Parathyroid adenoma (tissue), 2 donors: ENCODE data around the gene TYW3.
"Not testable (repeated sequence)": the region's sequence is repeated elsewhere in the genome, so short reads cannot be mapped to it uniquely, and the experiment has no call there.

ENCODE experiments used
- H2AFZ ChIP-seq: fragments of 300-600 bp; sonication (generic); one replicate; pipeline ENCODE4 v1.7.0; 2017; ENCODE audit warnings: antibody characterized with exemption, mild to moderate bottlenecking
- H3K27ac ChIP-seq: fragments of 300-600 bp; sonication (generic); one replicate; pipeline ENCODE4 v1.7.0; 2017
- H3K27me3 ChIP-seq: fragments of 300-600 bp; sonication (generic); one replicate; pipeline ENCODE4 v1.7.0; 2017; ENCODE audit warnings: low read length; ENCODE audit not compliant: control insufficient read depth, insufficient read depth
- H3K36me3 ChIP-seq: fragments of 300-600 bp; sonication (generic); one replicate; pipeline ENCODE4 v1.7.0; 2017; ENCODE audit warnings: low read length; ENCODE audit not compliant: control insufficient read depth, insufficient read depth
- H3K4me1 ChIP-seq: fragments of 300-600 bp; sonication (generic); one replicate; pipeline ENCODE4 v1.7.0; 2017; ENCODE audit warnings: control low read depth
- H3K4me2 ChIP-seq: fragments of 300-600 bp; sonication (generic); one replicate; pipeline ENCODE4 v1.7.0; 2017; ENCODE audit warnings: low read length
- H3K4me3 ChIP-seq: fragments of 300-600 bp; sonication (generic); one replicate; pipeline ENCODE4 v1.7.0; 2017; ENCODE audit warnings: low read depth, low read length
- H3K79me2 ChIP-seq: fragments of 300-600 bp; sonication (generic); one replicate; pipeline ENCODE4 v1.7.0; 2017; ENCODE audit warnings: control low read depth
- H3K9ac ChIP-seq: fragments of 300-600 bp; sonication (generic); one replicate; pipeline ENCODE4 v1.7.0; 2017; ENCODE audit warnings: mild to moderate bottlenecking
- H3K9me3 ChIP-seq: fragments of 300-600 bp; sonication (generic); one replicate; pipeline ENCODE4 v1.7.0; 2017; ENCODE audit warnings: low read length; ENCODE audit not compliant: control insufficient read depth
- CTCF ChIP-seq: fragments of 300-600 bp; sonication (generic); IDR thresholded peaks from one replicate; pipeline ENCODE4 v1.7.0; 2017; ENCODE audit warnings: antibody characterized with exemption, mild to moderate bottlenecking
- donor health status: primary hyperparathyroidism.

Gene TYW3

DNA sequence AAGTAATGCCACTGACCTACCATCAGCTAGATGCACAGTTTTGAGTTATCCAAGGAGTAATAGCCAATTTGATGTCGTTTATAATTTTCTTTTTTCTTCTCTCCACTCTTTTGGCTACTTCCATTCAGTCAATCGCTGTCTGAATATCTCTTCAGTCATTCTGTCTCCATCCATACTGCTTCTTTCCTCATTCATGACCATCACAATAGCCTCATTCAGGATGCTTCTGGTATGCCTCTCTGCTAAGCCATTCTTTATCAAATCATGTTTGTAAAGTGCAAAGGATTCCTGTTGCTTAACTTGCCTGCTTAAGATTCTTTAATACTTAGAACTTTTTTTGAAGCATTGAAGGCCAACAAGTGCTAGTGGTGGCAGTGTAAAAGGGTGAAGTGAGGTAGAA, 20.2 kb downstream of the TYW3 start:
- TF ChIP-seq CTCF, result no peak
- Histone ChIP-seq H3K9me3 (no peaks in the 10 kb centered on the region), H3K4me2 (no peak overlapping the region), H3K27ac (no peak overlapping the region), H3K36me3 (no peaks in the 10 kb centered on the region), H3K4me3 (no peak overlapping the region), H3K4me1 (no peaks in the 10 kb centered on the region), H3K9ac (no peak overlapping the region), H3K79me2 (no peaks in the 10 kb centered on the region), H2AFZ (no peak overlapping the region), H3K27me3 (no peaks in the 10 kb centered on the region)

- no peak for TF ChIP-seq CTCF
- Histone ChIP-seq H3K79me2 (no peaks in the 10 kb centered on the region), H3K27me3 (no peaks in the 10 kb centered on the region), H3K4me3 (no peak overlapping the region), H3K36me3 (no peaks in the 10 kb centered on the region), H3K4me2 (no peak overlapping the region), H3K4me1 (no peaks in the 10 kb centered on the region), H3K27ac (no peak overlapping the region), H3K9ac (no peak overlapping the region), H3K9me3 (no peaks in the 10 kb centered on the region), H2AFZ (no peak overlapping the region)
Measured at GRCh38 chr1:74755475-74755874, 22.5 kb downstream of the TYW3 start.

GRCh38 chr1:74756650-74757049, 23.7 kb downstream of the TYW3 start:
- not testable (repeated sequence) for H3K4me1 ChIP-seq, H2AFZ ChIP-seq, H3K36me3 ChIP-seq, H3K79me2 ChIP-seq, H3K27ac ChIP-seq, H3K27me3 ChIP-seq, H3K4me2 ChIP-seq, H3K4me3 ChIP-seq, H3K9ac ChIP-seq, H3K9me3 ChIP-seq

DNA sequence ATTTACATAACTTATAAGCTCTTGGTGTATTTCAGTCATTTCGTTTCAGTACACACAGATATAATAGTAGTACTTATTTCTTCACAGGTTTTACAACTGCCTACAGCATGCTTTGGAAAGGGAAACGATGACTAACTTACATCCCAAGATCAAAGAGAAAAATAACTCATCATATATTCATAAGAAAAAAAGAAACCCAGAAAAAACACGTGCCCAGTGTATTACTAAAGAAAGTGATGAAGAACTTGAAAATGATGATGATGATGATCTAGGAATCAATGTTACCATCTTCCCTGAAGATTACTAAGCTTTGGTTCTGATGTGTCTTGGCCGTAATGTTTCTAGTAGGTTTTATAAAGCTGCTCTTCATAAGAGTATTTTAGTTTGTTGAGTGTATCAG, 30.9 kb downstream of the TYW3 start:
- H2AFZ ChIP-seq, result no peak overlapping the region
- H3K36me3 ChIP-seq, result no peaks in the 10 kb centered on the region
- no peak overlapping the region for H3K9ac ChIP-seq
- H3K79me2 ChIP-seq, result no peaks in the 10 kb centered on the region
- no peaks in the 10 kb centered on the region for H3K4me1 ChIP-seq
- no peaks in the 10 kb centered on the region for H3K9me3 ChIP-seq
- no peaks in the 10 kb centered on the region for H3K27me3 ChIP-seq
- H3K4me2 ChIP-seq, result no peak overlapping the region
- H3K4me3 ChIP-seq, result no peak overlapping the region
- H3K27ac ChIP-seq, result no peak overlapping the region
- no peak for TF ChIP-seq CTCF

GRCh38 chr1:74766579-74766978, 33.6 kb downstream of the TYW3 start:
- H3K36me3 ChIP-seq, result no peaks in the 10 kb centered on the region
- no peaks in the 10 kb centered on the region for H3K27me3 ChIP-seq
- no peak overlapping the region for H3K27ac ChIP-seq
- H3K9ac ChIP-seq, result no peak overlapping the region
- no peaks in the 10 kb centered on the region for H3K79me2 ChIP-seq
- H2AFZ ChIP-seq, result no peak overlapping the region
- no peak for TF ChIP-seq CTCF
- no peak overlapping the region for H3K4me3 ChIP-seq
- H3K4me1 ChIP-seq, result no peaks in the 10 kb centered on the region
- no peak overlapping the region for H3K4me2 ChIP-seq
- H3K9me3 ChIP-seq, result no peaks in the 10 kb centered on the region
